NT2/D1 (cell line): ENCODE results near the gene LOXHD1.

Experiments used
- SUZ12 ChIP-seq: IDR thresholded peaks from 2 replicates; pipeline ENCODE4 v1.6.1; 2011; ENCODE audit not compliant: insufficient read length, insufficient read depth; ENCODE audit errors: extremely low read depth
- YY1 ChIP-seq: IDR thresholded peaks from 2 replicates; pipeline ENCODE4 v1.6.1; 2011; ENCODE audit not compliant: insufficient read length, insufficient read depth
- ZNF274 ChIP-seq: IDR thresholded peaks from 2 replicates; pipeline ENCODE4 v1.6.1; 2011; ENCODE audit warnings: mild to moderate bottlenecking, low read depth, low read length

- no peak for TF ChIP-seq SUZ12
- no peak for TF ChIP-seq YY1
- no peak for TF ChIP-seq ZNF274
These were observed 47.8 kb upstream of the LOXHD1 start for GRCh38 chr18:46704816-46705215.
